Suprapubic skin (tissue), 4 donors: ENCODE measurements around the gene ARHGAP23. TPM values are rescaled to one million over a fixed set of nuclear protein-coding genes. Genes with fewer than 3 reads are reported as not detected.
"Not testable (repeated sequence)": the region's sequence is repeated elsewhere in the genome, so short reads cannot be mapped to it uniquely, and the experiment has no call there.

Experiments used
- DNase-seq, 2 donors: peaks; one replicate each; pipeline ENCODE4 v3.0.0-alpha.2; 2019; ENCODE audit warnings: low spot score in 2 of 2
- H3K27ac ChIP-seq: fragments of 200-600 bp; sonication (generic); one replicate; pipeline ENCODE4 v1.5.1; 2019
- H3K27me3 ChIP-seq: fragments of 200-600 bp; sonication (generic); one replicate; pipeline ENCODE4 v1.5.1; 2019
- H3K36me3 ChIP-seq: fragments of 200-600 bp; sonication (generic); one replicate; pipeline ENCODE4 v1.5.1; 2019
- H3K4me1 ChIP-seq: fragments of 200-600 bp; sonication (generic); one replicate; pipeline ENCODE4 v1.5.1; 2019
- H3K4me3 ChIP-seq: fragments of 200-600 bp; sonication (generic); one replicate; pipeline ENCODE4 v1.5.1; 2019; ENCODE audit warnings: mild to moderate bottlenecking
- H3K9me3 ChIP-seq: fragments of 200-600 bp; sonication (generic); one replicate; pipeline ENCODE4 v1.5.1; 2019
- EP300 ChIP-seq: sonication (generic); formaldehyde crosslinking; IDR thresholded peaks from one replicate; pipeline ENCODE4 v1.6.1; 2017; ENCODE audit warnings: antibody characterized with exemption
- POLR2A ChIP-seq, 2 donors: fragments of 450-650 bp; IDR thresholded peaks; one replicate each; pipeline ENCODE4 v1.6.1; 2017; ENCODE audit warnings: antibody characterized with exemption in 2 of 2, mild to moderate bottlenecking in 2 of 2, moderate library complexity in 2 of 2
- POLR2AphosphoS5 ChIP-seq, 3 donors: sonication (generic); formaldehyde crosslinking; IDR thresholded peaks; one replicate each; pipeline ENCODE4 v1.6.1; 2017; ENCODE audit warnings: antibody characterized with exemption in 3 of 3
- WGBS: methylation state at CpG from one replicate; pipeline ENCODE4 v1.1.5; 2018; 5-methylcytosine and 5-hydroxymethylcytosine counted together
- total RNA-seq, 4 donors: library from RNA; depleted of rRNA; stranded (reverse); fragments of >200 nt; gene quantifications; one replicate each; pipeline ENCODE4 v1.1.0, GENCODE V29; 2016
- TF ChIP-seq, protein P1 (sequence below), 2 donors: fragments of 200-600 bp in 1 of 2; fragments of 450-650 bp in 1 of 2; sonication (generic) in 1 of 2; IDR thresholded peaks; one replicate each; pipeline ENCODE4 v1.5.1; 2016 to 2019; ENCODE audit warnings: antibody characterized with exemption in 2 of 2, mild to moderate bottlenecking in 1 of 2, moderate library complexity in 1 of 2

ARHGAP23 gene
- total RNA-seq, 4 donors from 2014 or later: 94.8 to 149 (median 121) TPM

DNA sequence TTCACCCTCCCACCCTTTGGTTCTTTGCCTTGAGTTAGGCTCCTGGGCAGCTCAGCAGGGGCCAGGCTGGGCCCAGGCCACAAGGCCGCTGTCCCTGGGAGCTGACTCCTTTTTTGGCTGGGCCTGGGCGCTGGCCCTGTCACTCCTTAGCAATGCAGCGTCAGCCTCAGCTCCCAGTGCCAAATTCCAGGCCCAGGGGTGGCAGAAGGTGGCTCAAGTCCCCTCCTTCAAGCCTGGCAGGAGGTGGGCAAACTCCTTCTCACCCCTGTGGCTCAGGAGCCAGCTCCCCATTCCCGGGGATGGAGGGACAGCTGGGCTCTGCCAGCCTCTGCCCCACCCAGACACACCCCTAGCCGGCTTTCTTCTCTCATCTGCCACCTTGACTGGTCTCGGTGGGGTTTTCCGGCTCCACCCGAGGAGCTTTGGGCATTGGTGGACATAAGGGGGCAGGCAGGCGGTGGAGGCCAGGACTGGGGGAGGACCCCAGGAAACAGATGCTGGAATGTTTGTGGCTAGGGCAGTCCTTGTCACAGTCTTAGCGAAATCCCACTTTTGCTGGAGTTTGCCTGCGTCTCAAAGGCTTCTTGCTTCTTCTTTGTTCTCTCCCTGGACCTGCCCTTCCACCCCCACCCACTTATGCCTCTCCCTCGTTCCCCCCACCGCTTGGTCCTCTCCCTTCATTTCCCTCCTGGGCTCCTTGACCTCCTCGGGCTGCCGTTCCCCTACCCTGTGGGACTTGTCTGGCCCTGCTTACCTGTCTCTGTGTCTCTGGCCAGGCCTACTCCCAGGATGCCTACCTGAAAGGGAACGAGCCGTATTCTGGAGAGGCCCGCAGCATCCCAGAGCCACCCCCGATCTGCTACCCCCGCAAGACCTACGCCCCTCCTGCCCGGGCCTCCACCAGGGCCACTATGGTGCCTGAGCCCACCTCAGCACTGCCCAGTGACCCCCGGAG lies 37.4 kb downstream of the ARHGAP23 start:
- peaks cover 54% of the 10 kb centered on the region for H3K36me3 ChIP-seq
- H3K9me3 ChIP-seq: no peaks in the 10 kb centered on the region

GRCh38 chr17:38466346-38467315 lies 38.4 kb downstream of the ARHGAP23 start:
- no peaks in the 10 kb centered on the region for H3K9me3 ChIP-seq
- DNase-seq: peak in 1 of 2 donors; percentile 69
- H3K36me3 ChIP-seq: peaks cover 57% of the 10 kb centered on the region
- peaks cover 65% of the 10 kb centered on the region for H3K4me1 ChIP-seq
- TF ChIP-seq POLR2A (IDR thresholded peaks at IDR 0.05) (no peak), POLR2AphosphoS5 (IDR thresholded peaks at IDR 0.05) (no peak), EP300 (no peak)
- TF ChIP-seq, protein P1, sequence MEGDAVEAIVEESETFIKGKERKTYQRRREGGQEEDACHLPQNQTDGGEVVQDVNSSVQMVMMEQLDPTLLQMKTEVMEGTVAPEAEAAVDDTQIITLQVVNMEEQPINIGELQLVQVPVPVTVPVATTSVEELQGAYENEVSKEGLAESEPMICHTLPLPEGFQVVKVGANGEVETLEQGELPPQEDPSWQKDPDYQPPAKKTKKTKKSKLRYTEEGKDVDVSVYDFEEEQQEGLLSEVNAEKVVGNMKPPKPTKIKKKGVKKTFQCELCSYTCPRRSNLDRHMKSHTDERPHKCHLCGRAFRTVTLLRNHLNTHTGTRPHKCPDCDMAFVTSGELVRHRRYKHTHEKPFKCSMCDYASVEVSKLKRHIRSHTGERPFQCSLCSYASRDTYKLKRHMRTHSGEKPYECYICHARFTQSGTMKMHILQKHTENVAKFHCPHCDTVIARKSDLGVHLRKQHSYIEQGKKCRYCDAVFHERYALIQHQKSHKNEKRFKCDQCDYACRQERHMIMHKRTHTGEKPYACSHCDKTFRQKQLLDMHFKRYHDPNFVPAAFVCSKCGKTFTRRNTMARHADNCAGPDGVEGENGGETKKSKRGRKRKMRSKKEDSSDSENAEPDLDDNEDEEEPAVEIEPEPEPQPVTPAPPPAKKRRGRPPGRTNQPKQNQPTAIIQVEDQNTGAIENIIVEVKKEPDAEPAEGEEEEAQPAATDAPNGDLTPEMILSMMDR (IDR thresholded peaks at IDR 0.05): no peak
- H3K4me3 ChIP-seq: peak overlapping the region; percentile 48
- whole genome bisulfite sequencing: 90% methylated on average over 39 of the region's 57 CpGs
- H3K27ac ChIP-seq: peak overlapping the region; percentile 87
- no peaks in the 10 kb centered on the region for H3K27me3 ChIP-seq

More for the DNA sequence above, 37.4 kb downstream of the ARHGAP23 start:
- 60% methylated on average over 13 of the region's 23 CpGs for WGBS
- Histone ChIP-seq H3K4me3 (peak overlapping the region; percentile 48), H3K27me3 (no peaks in the 10 kb centered on the region), H3K27ac (peak overlapping the region; percentile 87), H3K4me1 (peaks cover 68% of the 10 kb centered on the region)
- TF ChIP-seq POLR2AphosphoS5 (IDR thresholded peaks at IDR 0.05) (no peak), EP300 (no peak), POLR2A (IDR thresholded peaks at IDR 0.05) (no peak)
- TF ChIP-seq, protein P1 (IDR thresholded peaks at IDR 0.05): no peak
- peak; percentile 79 to 89 for DNase-seq

- no peaks in the 10 kb centered on the region for H3K9me3 ChIP-seq
- H3K27ac ChIP-seq: no peak overlapping the region
Observed at GRCh38 chr17:38467491-38467890, 39.2 kb downstream of the ARHGAP23 start.

GRCh38 chr17:38469875-38470274 lies 41.6 kb downstream of the ARHGAP23 start:
- 67% methylated on average over 20 of the region's 20 CpGs for WGBS
- Histone ChIP-seq H3K27me3 (no peaks in the 10 kb centered on the region), H3K4me3 (no peak overlapping the region), H3K36me3 (peaks cover 75% of the 10 kb centered on the region), H3K4me1 (peaks cover 45% of the 10 kb centered on the region), H3K27ac (no peak overlapping the region), H3K9me3 (no peaks in the 10 kb centered on the region)
- no peak for DNase-seq
- no peak for TF ChIP-seq POLR2AphosphoS5 (IDR thresholded peaks at IDR 0.05)

More at GRCh38 chr17:38467491-38467890, 39.2 kb downstream of the ARHGAP23 start:
- TF ChIP-seq, protein P1 (IDR thresholded peaks at IDR 0.05): no peak
- TF ChIP-seq POLR2A (IDR thresholded peaks at IDR 0.05): no peak
- no peak for TF ChIP-seq POLR2AphosphoS5 (IDR thresholded peaks at IDR 0.05)
- no peak for TF ChIP-seq EP300
- H3K36me3 ChIP-seq: peaks cover 65% of the 10 kb centered on the region
- 5% methylated on average over 1 of the region's 1 CpG for WGBS
- H3K4me3 ChIP-seq: no peak overlapping the region
- peaks cover 63% of the 10 kb centered on the region for H3K4me1 ChIP-seq
- no peaks in the 10 kb centered on the region for H3K27me3 ChIP-seq
- DNase-seq: no peak

GRCh38 chr17:38471253-38471652 lies 43.0 kb downstream of the ARHGAP23 start:
- not testable (repeated sequence) for H3K27me3 ChIP-seq, H3K4me3 ChIP-seq, H3K9me3 ChIP-seq, H3K27ac ChIP-seq, DNase-seq
- 80% methylated on average over 8 of the region's 8 CpGs for WGBS
- Histone ChIP-seq H3K36me3 (peaks cover 79% of the 10 kb centered on the region), H3K4me1 (peaks cover 33% of the 10 kb centered on the region)
